GM12878 (cell line): Measurements from ENCODE around the gene PSIP1.

Experiments used
- ATF3 ChIP-seq: IDR thresholded peaks from 2 replicates; pipeline ENCODE4 v1.6.1; 2011; ENCODE audit warnings: low read depth, mild to moderate bottlenecking, low read length, moderate library complexity, borderline replicate concordance; ENCODE audit errors: extremely low read depth
- BHLHE40 ChIP-seq, 2 experiments: fragments of 450-650 bp in 1 of 2; IDR thresholded peaks; 2 replicates each; pipeline ENCODE4 v1.6.1; 2011 to 2017; ENCODE audit warnings: low read depth in 2 of 2, borderline replicate concordance in 1 of 2, improper control_type of control experiment in 1 of 2, low read length in 1 of 2, mild to moderate bottlenecking in 1 of 2
- CEBPB ChIP-seq, 2 experiments: fragments of 150-350 bp in 1 of 2; IDR thresholded peaks; 2 replicates each; pipeline ENCODE4 v1.6.1; 2012 to 2014; ENCODE audit warnings: low read depth in 2 of 2, low read length in 2 of 2, borderline replicate concordance in 1 of 2, inconsistent platforms in 1 of 2
- CTCF ChIP-seq, 3 experiments: IDR thresholded peaks in 2 of 3; conservative IDR thresholded peaks in 1 of 3; 2 replicates each; pipeline ENCODE4 v1.5.1; 2011; ENCODE audit warnings: low read depth in 3 of 3, low read length in 3 of 3, mild to moderate bottlenecking in 3 of 3, control low read depth in 2 of 3, moderate library complexity in 2 of 3, inconsistent platforms in 1 of 3, mixed read lengths in 1 of 3; ENCODE audit not compliant: control insufficient read depth in 2 of 3, insufficient read depth in 1 of 3; ENCODE audit errors: extremely low read depth in 1 of 3
- E2F4 ChIP-seq: IDR thresholded peaks from 2 replicates; pipeline ENCODE4 v1.6.1; 2012; ENCODE audit warnings: low read depth, low read length, improper control_type of control experiment
- EZH2 ChIP-seq: IDR thresholded peaks from 2 replicates; pipeline ENCODE4 v1.6.1; 2012; ENCODE audit warnings: low read depth, mild to moderate bottlenecking, control low read depth, inconsistent platforms, low read length, borderline replicate concordance; ENCODE audit not compliant: control insufficient read depth
- MLLT1 ChIP-seq: fragments of 450-650 bp; IDR thresholded peaks from 2 replicates; pipeline ENCODE4 v1.6.1; 2016; ENCODE audit warnings: mild to moderate bottlenecking
- MYC ChIP-seq: IDR thresholded peaks from 2 replicates; pipeline ENCODE4 v1.6.1; 2011; ENCODE audit warnings: mild to moderate bottlenecking, low read length, moderate library complexity, inconsistent platforms; ENCODE audit not compliant: insufficient read depth, insufficient replicate concordance, insufficient read length, severe bottlenecking
- NRF1 ChIP-seq: conservative IDR thresholded peaks from 2 replicates; pipeline ENCODE4 v1.6.1; 2011; ENCODE audit warnings: mild to moderate bottlenecking, low read depth, low read length, improper control_type of control experiment
- POLR2A ChIP-seq: IDR thresholded peaks from 2 replicates; pipeline ENCODE4 v1.6.1; 2011; ENCODE audit warnings: low read depth, mild to moderate bottlenecking, low read length
- POLR2AphosphoS5 ChIP-seq: IDR thresholded peaks from 2 replicates; pipeline ENCODE4 v1.6.1; 2011; ENCODE audit warnings: mild to moderate bottlenecking, low read length, inconsistent platforms
- PRDM15 ChIP-seq: fragments of 450-650 bp; formaldehyde crosslinking; IDR thresholded peaks from 2 replicates; pipeline ENCODE4 v1.4.0; 2020; ENCODE audit warnings: mild to moderate bottlenecking, moderate library complexity
- RFX5 ChIP-seq: IDR thresholded peaks from 2 replicates; pipeline ENCODE4 v1.6.1; 2011; ENCODE audit warnings: low read depth, low read length, improper control_type of control experiment
- SP1 ChIP-seq: IDR thresholded peaks from one replicate; pipeline ENCODE4 v1.6.1; 2011; ENCODE audit warnings: low read depth, low read length

GRCh38 chr9:15433661-15434060 is 77.1 kb downstream of the PSIP1 start:
- TF ChIP-seq POLR2AphosphoS5 (no peak), PRDM15 (CRISPR knock-in tag) (no peak), ATF3 (no peak), CTCF (IDR thresholded peaks at IDR 0.05 in 2 of 3, conservative IDR thresholded peaks at IDR 0.05 in 1 of 3; ENCODE audit: control insufficient read depth in 2 of 3, extremely low read depth in 1 of 3, insufficient read depth in 1 of 3, low read depth in 3 of 3, low read length in 3 of 3) (no peak), RFX5 (no peak), MYC (no peak), EZH2 (no peak), E2F4 (no peak), BHLHE40 (IDR thresholded peaks at IDR 0.05; ENCODE audit: borderline replicate concordance in 1 of 2, low read depth in 2 of 2, low read length in 1 of 2) (no peak), POLR2A (no peak), CEBPB (IDR thresholded peaks at IDR 0.05; ENCODE audit: borderline replicate concordance in 1 of 2, low read depth in 2 of 2, low read length in 2 of 2) (no peak), NRF1 (no peak), SP1 (no peak), MLLT1 (no peak)
